Gastrocnemius medialis (tissue), 4 donors: Measurements from ENCODE around the gene ETFB. TPM values are rescaled to one million over a fixed set of nuclear protein-coding genes. Genes with fewer than 3 reads are reported as not detected.

Experiments used
- ATAC-seq, 2 donors: fragments of 150-250 bp; one replicate each; pipeline ENCODE4 v1.9.1; 2016
- DNase-seq, 2 donors: peaks; one replicate each; pipeline ENCODE4 v3.0.0-alpha.2; 2019
- H3K27ac ChIP-seq, 4 donors: fragments of 200-600 bp; sonication (generic); 1 replicate in 1 of 4; 2 replicates in 3 of 4; pipeline ENCODE4 v1.5.1; 2016 to 2018; ENCODE audit warnings: mild to moderate bottlenecking in 2 of 4, moderate library complexity in 1 of 4
- H3K27me3 ChIP-seq, 3 donors: fragments of 200-600 bp; sonication (generic) in 2 of 3; 1 replicate in 1 of 3; 2 replicates in 2 of 3; pipeline versions ENCODE4 v1.5.1 to v1.6.0; 2016 to 2019; ENCODE audit warnings: mild to moderate bottlenecking in 1 of 3, moderate library complexity in 1 of 3
- H3K36me3 ChIP-seq, 2 donors: fragments of 200-600 bp; sonication (generic) in 1 of 2; one replicate each; pipeline ENCODE4 v1.5.1; 2017 to 2018
- H3K4me1 ChIP-seq, 2 donors: fragments of 200-600 bp; sonication (generic) in 1 of 2; one replicate each; pipeline ENCODE4 v1.5.1; 2016 to 2017; ENCODE audit warnings: mild to moderate bottlenecking in 2 of 2
- H3K4me3 ChIP-seq, 4 donors: fragments of 200-600 bp; sonication (generic) in 3 of 4; 1 replicate in 1 of 4; 2 replicates in 3 of 4; pipeline ENCODE4 v1.5.1; 2016 to 2019; ENCODE audit warnings: mild to moderate bottlenecking in 2 of 4
- H3K9me3 ChIP-seq, 3 donors: fragments of 200-600 bp; sonication (generic) in 2 of 3; 1 replicate in 1 of 3; 2 replicates in 2 of 3; pipeline ENCODE4 v1.5.1; 2016 to 2019
- POLR2A ChIP-seq, 2 donors: fragments of 450-650 bp; IDR thresholded peaks; one replicate each; pipeline ENCODE4 v1.6.1; 2017; ENCODE audit warnings: antibody characterized with exemption in 2 of 2, mild to moderate bottlenecking in 2 of 2, moderate library complexity in 2 of 2
- in situ Hi-C, 4 donors: fragments of 200-750 bp; cut with MboI; loops; one replicate each; pipeline versions ENCODE4 v1.15.0 to v1.8.0; 2017; ENCODE audit warnings: low sequenced_read_pairs in 4 of 4
- intact Hi-C: fragments of 100-400 bp; cut with DNase I; formaldehyde crosslinking; loops from one replicate; pipeline ENCODE4 v1.15.1; 2023; ENCODE audit warnings: low total_unique reads
- total RNA-seq, 4 donors: library from RNA; depleted of rRNA; stranded (reverse); fragments of >200 nt; gene quantifications; one replicate each; pipeline versions ENCODE4 v1.1.0 to v1.2.3, GENCODE V29; 2016
- TF ChIP-seq, protein P1 (sequence below), 5 experiments: fragments of 450-650 bp in 3 of 5; fragments of 200-600 bp in 2 of 5; sonication (generic) in 2 of 5; IDR thresholded peaks in 4 of 5; conservative IDR thresholded peaks in 1 of 5; 1 replicate in 4 of 5; 2 replicates in 1 of 5; pipeline ENCODE4 v1.5.1; 2016 to 2019; ENCODE audit warnings: antibody characterized with exemption in 5 of 5, mild to moderate bottlenecking in 3 of 5, moderate library complexity in 3 of 5

ETFB gene
- total RNA-seq, 4 donors from 2014 or later, result 118 to 164 (median 141) TPM

DNA sequence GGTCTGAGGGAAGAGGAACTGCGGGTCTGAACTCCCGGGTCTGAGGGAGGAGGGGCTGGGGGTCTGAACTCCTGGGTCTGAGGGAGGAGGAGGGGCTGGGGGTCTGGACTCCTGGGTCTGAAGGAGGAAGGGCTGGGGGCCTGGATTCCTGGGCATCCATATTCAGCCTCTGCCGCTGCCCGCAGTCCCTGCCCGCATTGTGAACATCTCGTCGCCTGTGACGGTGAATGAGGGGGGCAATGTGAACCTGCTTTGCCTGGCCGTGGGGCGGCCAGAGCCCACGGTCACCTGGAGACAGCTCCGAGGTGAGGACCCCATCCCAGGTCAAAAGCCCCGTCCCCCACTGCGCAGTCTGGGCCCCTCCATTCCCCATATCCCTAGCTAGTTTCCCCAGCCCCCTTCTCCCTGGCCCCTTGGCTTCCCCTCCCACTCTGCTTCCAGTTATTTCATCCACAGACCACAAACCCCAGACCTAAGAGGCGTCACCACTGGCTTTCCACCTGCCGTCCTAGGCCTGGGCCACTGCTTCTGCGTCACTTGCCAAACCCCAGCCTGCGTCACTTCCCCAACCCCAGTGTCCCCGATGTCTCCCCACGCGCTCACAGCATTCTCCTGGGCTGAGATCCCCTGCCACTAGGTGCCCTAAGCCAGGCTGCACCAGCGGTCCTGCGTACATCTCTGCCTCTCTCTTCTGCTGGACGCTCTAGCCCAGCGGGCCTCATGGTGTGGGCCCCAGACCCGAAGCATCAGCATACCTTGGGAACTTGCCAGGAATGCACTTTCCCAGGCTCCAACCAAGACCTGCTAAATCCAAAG is 40.8 kb downstream of the ETFB start:
- no peaks in the 10 kb centered on the region for H3K9me3 ChIP-seq
- no peak overlapping the region for H3K4me3 ChIP-seq
- no peak for DNase-seq
- H3K36me3 ChIP-seq, result no peaks in the 10 kb centered on the region
- no peak for ATAC-seq
- intact Hi-C loops (no loop called here), in situ Hi-C loops (no loop called here)
- no peak for TF ChIP-seq POLR2A (IDR thresholded peaks at IDR 0.05)
- TF ChIP-seq, protein P1, sequence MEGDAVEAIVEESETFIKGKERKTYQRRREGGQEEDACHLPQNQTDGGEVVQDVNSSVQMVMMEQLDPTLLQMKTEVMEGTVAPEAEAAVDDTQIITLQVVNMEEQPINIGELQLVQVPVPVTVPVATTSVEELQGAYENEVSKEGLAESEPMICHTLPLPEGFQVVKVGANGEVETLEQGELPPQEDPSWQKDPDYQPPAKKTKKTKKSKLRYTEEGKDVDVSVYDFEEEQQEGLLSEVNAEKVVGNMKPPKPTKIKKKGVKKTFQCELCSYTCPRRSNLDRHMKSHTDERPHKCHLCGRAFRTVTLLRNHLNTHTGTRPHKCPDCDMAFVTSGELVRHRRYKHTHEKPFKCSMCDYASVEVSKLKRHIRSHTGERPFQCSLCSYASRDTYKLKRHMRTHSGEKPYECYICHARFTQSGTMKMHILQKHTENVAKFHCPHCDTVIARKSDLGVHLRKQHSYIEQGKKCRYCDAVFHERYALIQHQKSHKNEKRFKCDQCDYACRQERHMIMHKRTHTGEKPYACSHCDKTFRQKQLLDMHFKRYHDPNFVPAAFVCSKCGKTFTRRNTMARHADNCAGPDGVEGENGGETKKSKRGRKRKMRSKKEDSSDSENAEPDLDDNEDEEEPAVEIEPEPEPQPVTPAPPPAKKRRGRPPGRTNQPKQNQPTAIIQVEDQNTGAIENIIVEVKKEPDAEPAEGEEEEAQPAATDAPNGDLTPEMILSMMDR (IDR thresholded peaks at IDR 0.05 in 4 of 5, conservative IDR thresholded peaks at IDR 0.05 in 1 of 5), result no peak
- H3K4me1 ChIP-seq, result no peaks in the 10 kb centered on the region
- H3K27me3 ChIP-seq, result peaks cover 35 to 42% (median 37%) of the 10 kb centered on the region in 3 donors
- H3K27ac ChIP-seq, result no peak overlapping the region

- no peak for DNase-seq
- H3K27me3 ChIP-seq, result peaks cover 33 to 38% (median 35%) of the 10 kb centered on the region in 3 donors
Measured at GRCh38 chr19:51324167-51324481, 42.1 kb downstream of the ETFB start.

GRCh38 chr19:51323481-51324166 is 42.6 kb downstream of the ETFB start:
- no peak overlapping the region for H3K4me3 ChIP-seq
- H3K27me3 ChIP-seq, result peaks cover 30 to 35% (median 31%) of the 10 kb centered on the region in 3 donors
- H3K27ac ChIP-seq, result no peak overlapping the region
- no peaks in the 10 kb centered on the region for H3K9me3 ChIP-seq
- DNase-seq (no peak), ATAC-seq (no peak)
- intact Hi-C loops (no loop called here), in situ Hi-C loops (no loop called here)
- no peaks in the 10 kb centered on the region for H3K4me1 ChIP-seq
- no peaks in the 10 kb centered on the region for H3K36me3 ChIP-seq
- TF ChIP-seq, protein P1 (IDR thresholded peaks at IDR 0.05 in 4 of 5, conservative IDR thresholded peaks at IDR 0.05 in 1 of 5), result no peak
- no peak for TF ChIP-seq POLR2A (IDR thresholded peaks at IDR 0.05)

More at GRCh38 chr19:51324167-51324481, 42.1 kb downstream of the ETFB start:
- TF ChIP-seq, protein P1 (IDR thresholded peaks at IDR 0.05 in 4 of 5, conservative IDR thresholded peaks at IDR 0.05 in 1 of 5), result no peak
- no peak for TF ChIP-seq POLR2A (IDR thresholded peaks at IDR 0.05)
- no peak for ATAC-seq
- Histone ChIP-seq H3K27ac (no peak overlapping the region), H3K9me3 (no peaks in the 10 kb centered on the region), H3K4me1 (no peaks in the 10 kb centered on the region), H3K36me3 (no peaks in the 10 kb centered on the region), H3K4me3 (no peak overlapping the region)
- in situ Hi-C loops, result no loop called here
- intact Hi-C loops, result no loop called here

DNA sequence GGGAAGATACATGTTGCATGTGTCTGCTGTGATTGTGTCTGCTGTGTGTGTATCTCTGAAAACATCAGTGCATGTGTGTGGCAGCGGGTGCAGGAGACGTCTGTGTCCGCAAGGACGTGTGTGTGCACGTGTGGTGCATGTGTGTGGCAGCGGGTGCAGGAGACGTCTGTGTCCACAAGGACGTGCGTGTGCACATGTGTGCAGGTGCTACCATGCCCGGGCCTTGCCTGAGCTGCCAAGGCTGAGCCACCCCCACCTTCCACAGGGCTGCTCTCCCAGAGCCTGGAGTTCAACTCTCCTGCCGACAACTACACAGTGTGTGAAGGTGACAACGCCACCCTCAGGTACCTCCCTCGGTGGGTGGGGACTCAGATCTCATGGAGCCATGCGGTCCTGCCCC is 44.4 kb downstream of the ETFB start:
- Histone ChIP-seq H3K27me3 (peaks cover 12 to 21% (median 15%) of the 10 kb centered on the region in 3 donors), H3K9me3 (no peaks in the 10 kb centered on the region), H3K4me3 (no peak overlapping the region), H3K27ac (no peak overlapping the region), H3K36me3 (no peaks in the 10 kb centered on the region), H3K4me1 (no peaks in the 10 kb centered on the region)
- in situ Hi-C loops, result no loop called here
- no peak for TF ChIP-seq POLR2A (IDR thresholded peaks at IDR 0.05)
- TF ChIP-seq, protein P1 (IDR thresholded peaks at IDR 0.05 in 4 of 5, conservative IDR thresholded peaks at IDR 0.05 in 1 of 5), result no peak
- intact Hi-C loops, result no loop called here
- no peak for ATAC-seq
- no peak for DNase-seq
